Measurements from ENCODE around the gene SEMA5B. TPM values are rescaled to one million over a fixed set of nuclear protein-coding genes. Genes with fewer than 3 reads are reported as not detected.

Gene SEMA5B
- total and polyA plus RNA-seq, 2 experiments from 2014 or later, result 8.0 to 26.8 TPM

DNA sequence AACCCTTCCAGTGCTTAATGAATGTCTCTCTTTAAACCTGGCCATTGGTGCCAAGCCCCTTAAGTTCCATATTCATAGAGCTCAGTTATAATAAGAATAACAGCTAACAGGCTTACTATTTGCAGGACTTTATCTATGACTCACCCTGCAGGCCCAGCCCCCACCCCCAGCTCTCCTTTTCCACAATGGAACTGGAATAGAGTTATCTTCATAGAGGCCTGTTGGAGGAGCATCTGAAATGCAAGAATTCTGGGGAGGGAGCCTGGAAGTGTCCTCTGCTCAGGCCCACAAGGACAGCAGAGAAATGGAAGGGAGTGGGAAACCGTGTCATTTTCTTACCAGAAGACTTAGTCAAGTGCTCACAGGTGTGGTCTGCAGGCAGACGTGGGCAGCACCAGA is 52.8 kb downstream of the SEMA5B start:
- H3K27ac Mint-ChIP-seq, result peak overlapping the region; percentile 58; the same call in 1 of the 2 replicates
- H3K36me3 Mint-ChIP-seq (ENCODE audit: low read depth), result no peaks in the 10 kb centered on the region; the same call in 2 of the 3 replicates
- peak overlapping the region; percentile 47; the same call in 2 of the 3 replicates for H3K4me3 Mint-ChIP-seq
- DNase-seq (ENCODE audit: low spot score), result no peak
- peaks cover 7% of the 10 kb centered on the region for H3K27me3 Mint-ChIP-seq (ENCODE audit: insufficient read depth, low read depth, poor library complexity)
- no peaks in the 10 kb centered on the region for H3K27me3 ChIP-seq (ENCODE audit: insufficient read depth)
- H3K4me1 ChIP-seq (ENCODE audit: insufficient read depth), result peaks cover 61% of the 10 kb centered on the region
- peak overlapping the region; percentile 73 for H3K4me2 ChIP-seq
- no peaks in the 10 kb centered on the region; the same call in 1 of the 2 replicates for H3K79me2 ChIP-seq (replicated peaks; ENCODE audit: insufficient read depth)
- peak overlapping the region; percentile 35; the same call in 1 of the 2 replicates for H3K4me3 ChIP-seq
- no peak overlapping the region for H2AFZ ChIP-seq
- TF ChIP-seq, protein P1, sequence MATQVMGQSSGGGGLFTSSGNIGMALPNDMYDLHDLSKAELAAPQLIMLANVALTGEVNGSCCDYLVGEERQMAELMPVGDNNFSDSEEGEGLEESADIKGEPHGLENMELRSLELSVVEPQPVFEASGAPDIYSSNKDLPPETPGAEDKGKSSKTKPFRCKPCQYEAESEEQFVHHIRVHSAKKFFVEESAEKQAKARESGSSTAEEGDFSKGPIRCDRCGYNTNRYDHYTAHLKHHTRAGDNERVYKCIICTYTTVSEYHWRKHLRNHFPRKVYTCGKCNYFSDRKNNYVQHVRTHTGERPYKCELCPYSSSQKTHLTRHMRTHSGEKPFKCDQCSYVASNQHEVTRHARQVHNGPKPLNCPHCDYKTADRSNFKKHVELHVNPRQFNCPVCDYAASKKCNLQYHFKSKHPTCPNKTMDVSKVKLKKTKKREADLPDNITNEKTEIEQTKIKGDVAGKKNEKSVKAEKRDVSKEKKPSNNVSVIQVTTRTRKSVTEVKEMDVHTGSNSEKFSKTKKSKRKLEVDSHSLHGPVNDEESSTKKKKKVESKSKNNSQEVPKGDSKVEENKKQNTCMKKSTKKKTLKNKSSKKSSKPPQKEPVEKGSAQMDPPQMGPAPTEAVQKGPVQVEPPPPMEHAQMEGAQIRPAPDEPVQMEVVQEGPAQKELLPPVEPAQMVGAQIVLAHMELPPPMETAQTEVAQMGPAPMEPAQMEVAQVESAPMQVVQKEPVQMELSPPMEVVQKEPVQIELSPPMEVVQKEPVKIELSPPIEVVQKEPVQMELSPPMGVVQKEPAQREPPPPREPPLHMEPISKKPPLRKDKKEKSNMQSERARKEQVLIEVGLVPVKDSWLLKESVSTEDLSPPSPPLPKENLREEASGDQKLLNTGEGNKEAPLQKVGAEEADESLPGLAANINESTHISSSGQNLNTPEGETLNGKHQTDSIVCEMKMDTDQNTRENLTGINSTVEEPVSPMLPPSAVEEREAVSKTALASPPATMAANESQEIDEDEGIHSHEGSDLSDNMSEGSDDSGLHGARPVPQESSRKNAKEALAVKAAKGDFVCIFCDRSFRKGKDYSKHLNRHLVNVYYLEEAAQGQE (IDR thresholded peaks at IDR 0.05; ENCODE audit: unreplicated experiment), result no peak
- TF ChIP-seq EZH2phosphoT487 (IDR thresholded peaks at IDR 0.05; ENCODE audit: unreplicated experiment) (no peak), CREB1 (CRISPR knock-in tag; IDR thresholded peaks at IDR 0.05; ENCODE audit: low read depth) (no peak), ZNF114 (CRISPR knock-in tag; IDR thresholded peaks at IDR 0.05) (no peak), EZH2 (IDR thresholded peaks at IDR 0.05; ENCODE audit: low read depth, unreplicated experiment) (no peak), POLR2AphosphoS5 (IDR thresholded peaks at IDR 0.05; ENCODE audit: low read depth) (no peak), ZNF331 (CRISPR knock-in tag; IDR thresholded peaks at IDR 0.05; ENCODE audit: low read depth) (no peak), STAT1 (IDR thresholded peaks at IDR 0.05; ENCODE audit: unreplicated experiment) (no peak), JUNB (IDR thresholded peaks at IDR 0.05; ENCODE audit: unreplicated experiment) (no peak), NANOG (IDR thresholded peaks at IDR 0.05; ENCODE audit: borderline replicate concordance) (no peak)
- TF ChIP-seq, protein P2, sequence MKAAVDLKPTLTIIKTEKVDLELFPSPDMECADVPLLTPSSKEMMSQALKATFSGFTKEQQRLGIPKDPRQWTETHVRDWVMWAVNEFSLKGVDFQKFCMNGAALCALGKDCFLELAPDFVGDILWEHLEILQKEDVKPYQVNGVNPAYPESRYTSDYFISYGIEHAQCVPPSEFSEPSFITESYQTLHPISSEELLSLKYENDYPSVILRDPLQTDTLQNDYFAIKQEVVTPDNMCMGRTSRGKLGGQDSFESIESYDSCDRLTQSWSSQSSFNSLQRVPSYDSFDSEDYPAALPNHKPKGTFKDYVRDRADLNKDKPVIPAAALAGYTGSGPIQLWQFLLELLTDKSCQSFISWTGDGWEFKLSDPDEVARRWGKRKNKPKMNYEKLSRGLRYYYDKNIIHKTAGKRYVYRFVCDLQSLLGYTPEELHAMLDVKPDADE (IDR thresholded peaks at IDR 0.05), result no peak
- TF ChIP-seq, protein P3, sequence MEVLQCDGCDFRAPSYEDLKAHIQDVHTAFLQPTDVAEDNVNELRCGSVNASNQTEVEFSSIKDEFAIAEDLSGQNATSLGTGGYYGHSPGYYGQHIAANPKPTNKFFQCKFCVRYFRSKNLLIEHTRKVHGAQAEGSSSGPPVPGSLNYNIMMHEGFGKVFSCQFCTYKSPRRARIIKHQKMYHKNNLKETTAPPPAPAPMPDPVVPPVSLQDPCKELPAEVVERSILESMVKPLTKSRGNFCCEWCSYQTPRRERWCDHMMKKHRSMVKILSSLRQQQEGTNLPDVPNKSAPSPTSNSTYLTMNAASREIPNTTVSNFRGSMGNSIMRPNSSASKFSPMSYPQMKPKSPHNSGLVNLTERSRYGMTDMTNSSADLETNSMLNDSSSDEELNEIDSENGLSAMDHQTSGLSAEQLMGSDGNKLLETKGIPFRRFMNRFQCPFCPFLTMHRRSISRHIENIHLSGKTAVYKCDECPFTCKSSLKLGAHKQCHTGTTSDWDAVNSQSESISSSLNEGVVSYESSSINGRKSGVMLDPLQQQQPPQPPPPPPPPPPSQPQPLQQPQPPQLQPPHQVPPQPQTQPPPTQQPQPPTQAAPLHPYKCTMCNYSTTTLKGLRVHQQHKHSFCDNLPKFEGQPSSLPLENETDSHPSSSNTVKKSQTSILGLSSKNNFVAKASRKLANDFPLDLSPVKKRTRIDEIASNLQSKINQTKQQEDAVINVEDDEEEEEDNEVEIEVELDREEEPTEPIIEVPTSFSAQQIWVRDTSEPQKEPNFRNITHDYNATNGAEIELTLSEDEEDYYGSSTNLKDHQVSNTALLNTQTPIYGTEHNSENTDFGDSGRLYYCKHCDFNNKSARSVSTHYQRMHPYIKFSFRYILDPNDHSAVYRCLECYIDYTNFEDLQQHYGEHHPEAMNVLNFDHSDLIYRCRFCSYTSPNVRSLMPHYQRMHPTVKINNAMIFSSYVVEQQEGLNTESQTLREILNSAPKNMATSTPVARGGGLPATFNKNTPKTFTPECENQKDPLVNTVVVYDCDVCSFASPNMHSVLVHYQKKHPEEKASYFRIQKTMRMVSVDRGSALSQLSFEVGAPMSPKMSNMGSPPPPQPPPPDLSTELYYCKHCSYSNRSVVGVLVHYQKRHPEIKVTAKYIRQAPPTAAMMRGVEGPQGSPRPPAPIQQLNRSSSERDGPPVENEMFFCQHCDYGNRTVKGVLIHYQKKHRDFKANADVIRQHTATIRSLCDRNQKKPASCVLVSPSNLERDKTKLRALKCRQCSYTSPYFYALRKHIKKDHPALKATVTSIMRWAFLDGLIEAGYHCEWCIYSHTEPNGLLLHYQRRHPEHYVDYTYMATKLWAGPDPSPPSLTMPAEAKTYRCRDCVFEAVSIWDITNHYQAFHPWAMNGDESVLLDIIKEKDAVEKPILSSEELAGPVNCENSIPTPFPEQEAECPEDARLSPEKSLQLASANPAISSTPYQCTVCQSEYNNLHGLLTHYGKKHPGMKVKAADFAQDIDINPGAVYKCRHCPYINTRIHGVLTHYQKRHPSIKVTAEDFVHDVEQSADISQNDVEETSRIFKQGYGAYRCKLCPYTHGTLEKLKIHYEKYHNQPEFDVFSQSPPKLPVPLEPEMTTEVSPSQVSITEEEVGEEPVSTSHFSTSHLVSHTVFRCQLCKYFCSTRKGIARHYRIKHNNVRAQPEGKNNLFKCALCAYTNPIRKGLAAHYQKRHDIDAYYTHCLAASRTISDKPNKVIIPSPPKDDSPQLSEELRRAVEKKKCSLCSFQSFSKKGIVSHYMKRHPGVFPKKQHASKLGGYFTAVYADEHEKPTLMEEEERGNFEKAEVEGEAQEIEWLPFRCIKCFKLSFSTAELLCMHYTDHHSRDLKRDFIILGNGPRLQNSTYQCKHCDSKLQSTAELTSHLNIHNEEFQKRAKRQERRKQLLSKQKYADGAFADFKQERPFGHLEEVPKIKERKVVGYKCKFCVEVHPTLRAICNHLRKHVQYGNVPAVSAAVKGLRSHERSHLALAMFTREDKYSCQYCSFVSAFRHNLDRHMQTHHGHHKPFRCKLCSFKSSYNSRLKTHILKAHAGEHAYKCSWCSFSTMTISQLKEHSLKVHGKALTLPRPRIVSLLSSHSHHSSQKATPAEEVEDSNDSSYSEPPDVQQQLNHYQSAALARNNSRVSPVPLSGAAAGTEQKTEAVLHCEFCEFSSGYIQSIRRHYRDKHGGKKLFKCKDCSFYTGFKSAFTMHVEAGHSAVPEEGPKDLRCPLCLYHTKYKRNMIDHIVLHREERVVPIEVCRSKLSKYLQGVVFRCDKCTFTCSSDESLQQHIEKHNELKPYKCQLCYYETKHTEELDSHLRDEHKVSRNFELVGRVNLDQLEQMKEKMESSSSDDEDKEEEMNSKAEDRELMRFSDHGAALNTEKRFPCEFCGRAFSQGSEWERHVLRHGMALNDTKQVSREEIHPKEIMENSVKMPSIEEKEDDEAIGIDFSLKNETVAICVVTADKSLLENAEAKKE (CRISPR knock-in tag; IDR thresholded peaks at IDR 0.05), result no peak
- TF ChIP-seq, protein P4, sequence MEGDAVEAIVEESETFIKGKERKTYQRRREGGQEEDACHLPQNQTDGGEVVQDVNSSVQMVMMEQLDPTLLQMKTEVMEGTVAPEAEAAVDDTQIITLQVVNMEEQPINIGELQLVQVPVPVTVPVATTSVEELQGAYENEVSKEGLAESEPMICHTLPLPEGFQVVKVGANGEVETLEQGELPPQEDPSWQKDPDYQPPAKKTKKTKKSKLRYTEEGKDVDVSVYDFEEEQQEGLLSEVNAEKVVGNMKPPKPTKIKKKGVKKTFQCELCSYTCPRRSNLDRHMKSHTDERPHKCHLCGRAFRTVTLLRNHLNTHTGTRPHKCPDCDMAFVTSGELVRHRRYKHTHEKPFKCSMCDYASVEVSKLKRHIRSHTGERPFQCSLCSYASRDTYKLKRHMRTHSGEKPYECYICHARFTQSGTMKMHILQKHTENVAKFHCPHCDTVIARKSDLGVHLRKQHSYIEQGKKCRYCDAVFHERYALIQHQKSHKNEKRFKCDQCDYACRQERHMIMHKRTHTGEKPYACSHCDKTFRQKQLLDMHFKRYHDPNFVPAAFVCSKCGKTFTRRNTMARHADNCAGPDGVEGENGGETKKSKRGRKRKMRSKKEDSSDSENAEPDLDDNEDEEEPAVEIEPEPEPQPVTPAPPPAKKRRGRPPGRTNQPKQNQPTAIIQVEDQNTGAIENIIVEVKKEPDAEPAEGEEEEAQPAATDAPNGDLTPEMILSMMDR (conservative IDR thresholded peaks at IDR 0.05; ENCODE audit: low read depth in 2 of 2), result no peak
- H3K9me2 ChIP-seq (ENCODE audit: insufficient read depth), result no peaks in the 10 kb centered on the region
- no peaks in the 10 kb centered on the region for H4K20me1 ChIP-seq (replicated peaks; ENCODE audit: insufficient read depth)
- H3F3A ChIP-seq (replicated peaks; ENCODE audit: low read depth), result no peaks in the 10 kb centered on the region
- ATAC-seq, result no peak; the same call in 2 of the 3 replicates
- peaks cover 63% of the 10 kb centered on the region for H3K4me1 Mint-ChIP-seq
- H3K36me3 ChIP-seq (ENCODE audit: insufficient read depth), result no peaks in the 10 kb centered on the region
- H3K9me3 Mint-ChIP-seq, result no peaks in the 10 kb centered on the region
- no peak overlapping the region for H3K27ac ChIP-seq (ENCODE audit: low read depth)
